Measurements from ENCODE around the gene TDP2. TPM values are rescaled to one million over a fixed set of nuclear protein-coding genes. Genes with fewer than 3 reads are reported as not detected.

Gene TDP2
- total and polyA plus RNA-seq, 9 of the 15 experiments (the other 6 are each of a cell fraction or from before 2014, with no cell fraction given), result 27.7 to 60.1 (median 31.8) TPM

DNA sequence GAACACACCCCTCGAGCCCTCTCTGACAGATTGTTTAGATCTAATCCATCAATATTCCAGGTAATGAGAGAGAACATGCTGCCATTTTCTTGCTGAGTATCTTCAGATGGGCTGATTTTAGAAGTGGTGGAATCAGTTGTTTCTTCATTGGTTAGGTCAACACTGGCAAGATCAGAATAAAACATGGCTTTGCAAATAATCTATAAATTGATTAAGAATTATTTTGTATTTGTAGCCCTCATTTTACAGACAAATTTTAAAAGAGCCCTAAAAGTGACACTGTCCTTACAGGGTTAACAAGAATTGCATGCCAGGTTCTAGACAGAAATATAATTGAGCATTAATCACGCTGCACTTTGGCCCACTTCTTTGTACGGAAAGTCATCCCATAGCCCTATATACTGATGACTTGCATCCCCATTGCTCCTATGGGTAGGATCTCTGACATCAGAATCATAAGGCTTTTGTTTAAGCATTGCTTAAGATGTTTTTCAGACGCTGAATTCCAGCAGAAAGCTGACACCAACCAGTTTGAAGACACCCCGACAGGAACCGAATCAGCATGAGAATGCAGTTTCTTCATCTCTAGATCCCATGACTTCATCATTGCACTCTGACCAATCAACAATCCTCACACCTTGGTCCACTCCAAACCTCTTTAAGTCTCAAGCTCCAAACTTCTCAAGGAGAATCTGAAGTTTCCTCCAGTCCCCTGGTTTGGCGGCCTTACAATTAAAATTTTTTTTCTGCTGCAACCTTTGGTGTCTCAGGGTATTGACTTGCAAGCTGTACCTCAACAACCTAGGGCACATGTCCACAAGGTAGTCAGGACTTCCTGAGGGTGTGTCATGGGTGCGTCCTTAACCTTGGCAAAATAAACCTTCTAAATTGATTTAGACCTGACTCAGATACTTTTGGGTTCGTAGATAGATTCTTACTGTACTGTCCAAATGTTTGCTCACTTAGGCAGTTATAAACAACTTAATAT, 7.8 kb downstream of the TDP2 start (continued):
- TF ChIP-seq, protein P1, sequence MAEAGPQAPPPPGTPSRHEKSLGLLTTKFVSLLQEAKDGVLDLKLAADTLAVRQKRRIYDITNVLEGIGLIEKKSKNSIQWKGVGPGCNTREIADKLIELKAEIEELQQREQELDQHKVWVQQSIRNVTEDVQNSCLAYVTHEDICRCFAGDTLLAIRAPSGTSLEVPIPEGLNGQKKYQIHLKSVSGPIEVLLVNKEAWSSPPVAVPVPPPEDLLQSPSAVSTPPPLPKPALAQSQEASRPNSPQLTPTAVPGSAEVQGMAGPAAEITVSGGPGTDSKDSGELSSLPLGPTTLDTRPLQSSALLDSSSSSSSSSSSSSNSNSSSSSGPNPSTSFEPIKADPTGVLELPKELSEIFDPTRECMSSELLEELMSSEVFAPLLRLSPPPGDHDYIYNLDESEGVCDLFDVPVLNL (CRISPR knock-in tag; IDR thresholded peaks at IDR 0.05; ENCODE audit: low read depth), result no peak
- TF ChIP-seq POLR2B (IDR thresholded peaks at IDR 0.05; ENCODE audit: low read depth, partially characterized antibody) (peak; percentile 48), NR3C1 (CRISPR knock-in tag; IDR thresholded peaks at IDR 0.05) (no peak), SLC30A9 (CRISPR knock-in tag; IDR thresholded peaks at IDR 0.05) (no peak), NFE2L1 (tag; IDR thresholded peaks at IDR 0.05; ENCODE audit: borderline replicate concordance, low read depth) (no peak), RAD21 (CRISPR knock-in tag; conservative IDR thresholded peaks at IDR 0.05 in 1 of 2, IDR thresholded peaks at IDR 0.05 in 1 of 2) (no peak), NCOA4 (IDR thresholded peaks at IDR 0.05; ENCODE audit: partially characterized antibody) (no peak), TAF1 (IDR thresholded peaks at IDR 0.05; ENCODE audit: control insufficient read depth, extremely low read depth, insufficient read depth, low read length, severe bottlenecking) (no peak), BRCA1 (IDR thresholded peaks at IDR 0.05) (no peak), BRCA1 (CRISPR knock-in tag; IDR thresholded peaks at IDR 0.05) (no peak), HNRNPK (IDR thresholded peaks at IDR 0.05; ENCODE audit: low read depth, low read length, poor library complexity, severe bottlenecking) (no peak), CHD2 (IDR thresholded peaks at IDR 0.05; ENCODE audit: low read depth, low read length) (no peak), ZNF217 (CRISPR knock-in tag; IDR thresholded peaks at IDR 0.05) (no peak), ZNF507 (tag; conservative IDR thresholded peaks at IDR 0.05) (peak; percentile 31; the same call in 1 of the 2 replicates), XRCC3 (IDR thresholded peaks at IDR 0.05) (no peak), E2F3 (CRISPR knock-in tag; IDR thresholded peaks at IDR 0.05) (no peak), RBM34 (IDR thresholded peaks at IDR 0.05; ENCODE audit: borderline replicate concordance, insufficient read depth, low read length) (no peak), IFI16 (CRISPR knock-in tag; IDR thresholded peaks at IDR 0.05) (no peak), SP1 (CRISPR knock-in tag; IDR thresholded peaks at IDR 0.05) (no peak), POLR2H (tag; IDR thresholded peaks at IDR 0.05; ENCODE audit: low read depth) (0 out of 2 replicates have a peak, but pooled peaks have one; percentile 25), KHSRP (IDR thresholded peaks at IDR 0.05) (no peak), ZNF778 (CRISPR knock-in tag; IDR thresholded peaks at IDR 0.05) (no peak), FOXA3 (CRISPR knock-in tag; conservative IDR thresholded peaks at IDR 0.05 in 1 of 2, IDR thresholded peaks at IDR 0.05 in 1 of 2) (no peak), ETV5 (CRISPR knock-in tag; IDR thresholded peaks at IDR 0.05; ENCODE audit: low read depth) (no peak), ZBTB1 (CRISPR knock-in tag; IDR thresholded peaks at IDR 0.05; ENCODE audit: borderline replicate concordance, low read depth) (no peak), TFAM (CRISPR knock-in tag; conservative IDR thresholded peaks at IDR 0.05) (no peak)
- TF ChIP-seq, protein P2, sequence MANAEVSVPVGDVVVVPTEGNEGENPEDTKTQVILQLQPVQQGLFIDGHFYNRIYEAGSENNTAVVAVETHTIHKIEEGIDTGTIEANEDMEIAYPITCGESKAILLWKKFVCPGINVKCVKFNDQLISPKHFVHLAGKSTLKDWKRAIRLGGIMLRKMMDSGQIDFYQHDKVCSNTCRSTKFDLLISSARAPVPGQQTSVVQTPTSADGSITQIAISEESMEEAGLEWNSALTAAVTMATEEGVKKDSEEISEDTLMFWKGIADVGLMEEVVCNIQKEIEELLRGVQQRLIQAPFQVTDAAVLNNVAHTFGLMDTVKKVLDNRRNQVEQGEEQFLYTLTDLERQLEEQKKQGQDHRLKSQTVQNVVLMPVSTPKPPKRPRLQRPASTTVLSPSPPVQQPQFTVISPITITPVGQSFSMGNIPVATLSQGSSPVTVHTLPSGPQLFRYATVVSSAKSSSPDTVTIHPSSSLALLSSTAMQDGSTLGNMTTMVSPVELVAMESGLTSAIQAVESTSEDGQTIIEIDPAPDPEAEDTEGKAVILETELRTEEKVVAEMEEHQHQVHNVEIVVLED (CRISPR knock-in tag; IDR thresholded peaks at IDR 0.05), result no peak
